Renal pelvis (tissue), 3 donors: Measurements from ENCODE around the gene HGFAC. TPM values are rescaled to one million over a fixed set of nuclear protein-coding genes. Genes with fewer than 3 reads are reported as not detected.

Source experiments
- polyA plus RNA-seq, 3 donors: library from polyadenylated mRNA; unstranded; fragments of 120-200 nt; gene quantifications; one replicate each; pipeline ENCODE4 v1.2.1, GENCODE V29; 2013; ENCODE audit not compliant: insufficient read length in 3 of 3

Gene HGFAC
- polyA plus RNA-seq, 3 donors, result 1.7 to 2.4 (median 2.1) TPM

Other genes with a start within 250 kb of the HGFAC start
- 1 to 10 TPM in 1 of 3 donors, under 1 TPM in 2; 0.57 to 1.1 (median 0.84) TPM for gene MSANTD1, start 192.8 kb upstream of the HGFAC start, polyA plus RNA-seq
- gene RGS12, start 148.9 kb upstream of the HGFAC start, polyA plus RNA-seq, result 10 to 100 TPM; 44.3 to 60.8 (median 50.4) TPM
- 1 to 10 TPM; 2.6 to 4.7 (median 2.8) TPM for gene DOK7, start 21.3 kb downstream of the HGFAC start, polyA plus RNA-seq
- gene LRPAP1, start 90.5 kb downstream of the HGFAC start, polyA plus RNA-seq, result 100 to 1,000 TPM; 195 to 212 (median 205) TPM